Measurements from ENCODE around the gene GRIN2C.
A peak's percentile ranks its signal among the peaks of the same experiment; 100 is the strongest.

Gene GRIN2C

DNA sequence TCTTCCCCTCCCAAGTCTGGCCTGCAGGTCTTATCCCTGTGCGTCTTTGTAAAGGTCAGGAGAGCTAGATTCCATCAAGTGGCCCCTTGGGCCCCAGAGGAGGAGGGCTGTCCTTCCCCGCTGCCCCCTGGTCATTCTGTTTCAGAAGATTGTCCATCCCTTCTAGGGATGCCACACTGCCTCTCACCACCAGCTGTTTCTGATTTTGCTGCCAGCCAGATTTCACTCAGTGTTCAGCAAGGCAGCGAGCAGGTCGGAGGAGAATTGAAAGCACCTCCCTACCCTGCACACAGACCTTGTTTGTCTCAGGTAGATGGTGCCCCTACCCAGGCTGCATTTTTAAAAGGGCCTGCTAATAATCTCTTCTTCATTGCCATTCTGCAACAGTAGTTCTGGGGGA lies 61.9 kb downstream of the GRIN2C start:
- H3K9ac ChIP-seq: no peak overlapping the region; the same call in 1 of the 2 replicates
- peaks cover 85% of the 10 kb centered on the region for H3K36me3 ChIP-seq
- H3K4me2 ChIP-seq: peak overlapping the region; percentile 36
- no peak for TF ChIP-seq Cebpa-rat (IDR thresholded peaks at IDR 0.05)
- H3K4me3 ChIP-seq: no peak overlapping the region
- H4K20me1 ChIP-seq: peaks cover 10% of the 10 kb centered on the region; the same call in 1 of the 2 replicates
- H3K4me1 ChIP-seq: peaks cover 14% of the 10 kb centered on the region
- no peaks in the 10 kb centered on the region for H3K9me3 ChIP-seq
- H3K27me3 ChIP-seq: no peaks in the 10 kb centered on the region
- no peak overlapping the region for H3K27ac ChIP-seq

DNA sequence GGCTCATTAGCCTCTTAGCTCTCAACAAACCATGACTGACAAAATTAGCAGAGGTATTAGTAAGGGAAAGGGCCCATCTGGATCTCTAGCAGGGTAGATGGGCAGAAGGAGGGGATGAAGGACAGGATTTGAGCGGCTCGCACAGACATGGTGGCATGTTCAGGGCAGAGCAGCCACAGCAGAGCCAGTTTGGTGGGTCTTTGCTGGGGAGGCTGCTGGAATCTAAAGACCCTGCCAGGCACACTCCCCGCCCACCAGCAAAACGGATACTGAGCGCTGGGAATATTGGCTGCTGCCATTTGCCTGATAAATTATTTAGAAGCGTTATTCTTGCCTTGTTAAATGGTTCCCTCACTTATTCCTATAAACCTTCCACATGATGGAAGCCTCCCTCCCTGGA lies 62.8 kb downstream of the GRIN2C start:
- no peak for TF ChIP-seq Cebpa-rat (IDR thresholded peaks at IDR 0.05)
- peaks cover 80% of the 10 kb centered on the region for H3K36me3 ChIP-seq
- H4K20me1 ChIP-seq: peaks cover 10% of the 10 kb centered on the region; the same call in 1 of the 2 replicates
- H3K27ac ChIP-seq: no peak overlapping the region
- H3K9me3 ChIP-seq: no peaks in the 10 kb centered on the region
- H3K4me2 ChIP-seq: peak overlapping the region; percentile 36
- peaks cover 14% of the 10 kb centered on the region for H3K4me1 ChIP-seq
- no peak overlapping the region for H3K9ac ChIP-seq
- H3K27me3 ChIP-seq: no peaks in the 10 kb centered on the region
- no peak overlapping the region for H3K4me3 ChIP-seq

DNA sequence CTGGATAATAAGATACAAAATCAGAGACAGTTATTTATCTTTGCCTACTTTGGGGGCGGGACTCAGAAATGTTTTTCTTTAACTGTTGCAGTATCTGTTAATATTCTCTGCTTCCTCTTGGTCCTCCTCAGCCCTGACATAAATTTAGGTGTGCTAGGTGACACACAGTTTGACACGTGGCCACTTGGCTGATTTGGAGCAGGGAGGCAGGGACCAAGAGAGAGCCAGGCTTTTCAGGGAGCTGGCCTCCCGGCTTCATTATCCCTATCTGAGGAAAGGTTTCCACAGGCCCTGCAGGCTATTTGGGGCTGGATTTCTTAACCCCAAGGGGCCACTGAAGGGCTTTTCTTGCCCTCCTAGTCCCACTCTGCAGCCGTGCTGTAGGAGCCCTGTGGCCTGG lies 63.5 kb downstream of the GRIN2C start:
- Histone ChIP-seq H3K27ac (no peak overlapping the region), H3K4me3 (no peak overlapping the region), H3K9me3 (no peaks in the 10 kb centered on the region), H3K36me3 (peaks cover 75% of the 10 kb centered on the region), H3K4me1 (peaks cover 20% of the 10 kb centered on the region), H3K4me2 (no peak overlapping the region), H3K27me3 (no peaks in the 10 kb centered on the region), H3K9ac (no peak overlapping the region), H4K20me1 (peaks cover 10% of the 10 kb centered on the region; the same call in 1 of the 2 replicates)
- no peak for TF ChIP-seq Cebpa-rat (IDR thresholded peaks at IDR 0.05)

DNA sequence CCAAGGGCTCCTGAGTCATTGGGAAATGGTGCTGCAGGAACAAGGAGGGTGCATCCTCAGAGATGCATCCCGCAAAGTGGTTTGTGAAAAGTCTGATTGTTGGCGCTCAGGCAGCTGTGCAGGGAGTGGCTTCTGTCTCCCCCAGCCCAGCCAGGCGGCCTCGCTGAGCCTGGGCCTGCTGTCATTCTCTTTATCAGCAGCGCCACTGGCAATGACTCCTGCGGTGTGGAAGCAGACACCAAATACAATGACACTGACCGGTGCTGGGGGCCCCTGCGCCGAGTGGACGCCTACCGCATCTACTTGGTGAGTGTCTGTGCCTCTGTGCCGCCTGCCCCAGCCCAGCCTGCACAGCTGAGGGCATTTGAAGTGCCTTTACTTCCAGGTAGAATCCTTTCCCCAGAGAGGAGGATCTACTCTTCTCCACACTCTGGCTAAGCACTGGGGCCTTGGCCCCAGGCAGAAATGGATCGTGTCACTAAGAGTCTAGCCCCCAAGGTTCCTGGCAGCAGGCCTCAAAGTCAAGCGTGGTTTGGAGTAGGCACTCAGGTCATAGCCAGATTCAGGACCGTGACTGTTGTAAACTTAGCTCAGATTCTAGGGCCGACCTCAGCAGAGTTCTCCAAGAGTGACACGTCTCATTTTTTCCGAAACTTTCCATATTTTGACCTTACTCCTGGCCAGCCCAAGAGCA lies 64.2 kb downstream of the GRIN2C start:
- no peak overlapping the region for H3K4me2 ChIP-seq
- peaks cover 69% of the 10 kb centered on the region for H3K36me3 ChIP-seq
- peaks cover 10% of the 10 kb centered on the region; the same call in 1 of the 2 replicates for H4K20me1 ChIP-seq
- H3K27ac ChIP-seq: no peak overlapping the region
- no peak overlapping the region for H3K4me3 ChIP-seq
- no peak for TF ChIP-seq Cebpa-rat (IDR thresholded peaks at IDR 0.05)
- H3K9me3 ChIP-seq: no peaks in the 10 kb centered on the region
- H3K9ac ChIP-seq: no peak overlapping the region
- H3K4me1 ChIP-seq: peaks cover 27% of the 10 kb centered on the region
- no peaks in the 10 kb centered on the region for H3K27me3 ChIP-seq

GRCh38 chr17:74792586-74793105 lies 67.0 kb downstream of the GRIN2C start:
- no peak overlapping the region for H3K4me3 ChIP-seq
- H3K9ac ChIP-seq: no peak overlapping the region
- H4K20me1 ChIP-seq: 0 out of 2 replicates have a peak, but pooled peaks cover 9% of the 10 kb centered on the region
- no peak overlapping the region for H3K27ac ChIP-seq
- no peak for TF ChIP-seq Cebpa-rat (IDR thresholded peaks at IDR 0.05)
- H3K27me3 ChIP-seq: no peaks in the 10 kb centered on the region
- no peak overlapping the region for H3K4me2 ChIP-seq
- peaks cover 63% of the 10 kb centered on the region for H3K36me3 ChIP-seq
- H3K4me1 ChIP-seq: peaks cover 30% of the 10 kb centered on the region
- H3K9me3 ChIP-seq: no peaks in the 10 kb centered on the region
